Activated CD4-positive, alpha-beta T cell treated with anti-CD3 and anti-CD28 coated beads, Interleukin-2, Interleukin-4, amounts not matched to agents 100 ng/mL and 50 ng/mL, durations not matched to agents 16 hours and 8 hours (primary cell): ENCODE results near the gene PDF.
A peak's percentile ranks its signal among the peaks of the same experiment; 100 is the strongest.

Source experiments
- DNase-seq: peaks from one replicate; pipeline ENCODE4 v3.0.0-alpha.2; 2020; ENCODE audit warnings: low spot score

PDF gene

GRCh38 chr16:69339289-69340094, 9.1 kb upstream of the PDF start, which contains the start of the genes COG8 and NIP7:
Gene COG8 (minus strand): TSS chr16:69339564. CDS start chr16:69339552, 12 bp downstream.
Gene NIP7 (plus strand): TSS chr16:69339772. CDS start chr16:69339830, 58 bp downstream.
- peak; percentile 97 for DNase-seq

GRCh38 chr16:69338557-69339288, 8.3 kb upstream of the PDF start:
- peak; percentile 65 for DNase-seq

GRCh38 chr16:69334696-69335095, 4.3 kb upstream of the PDF start:
- no peak for DNase-seq

GRCh38 chr16:69329369-69330285, 761 bp downstream of the PDF start:
- DNase-seq, result peak; percentile 17

GRCh38 chr16:69328854-69329316, 1.5 kb downstream of the PDF start:
- DNase-seq, result peak; percentile 60

GRCh38 chr16:69327585-69328310, 2.6 kb downstream of the PDF start:
- DNase-seq, result no peak

GRCh38 chr16:69326172-69326873, 4.1 kb downstream of the PDF start:
- no peak for DNase-seq

GRCh38 chr16:69325784-69326171, 4.6 kb downstream of the PDF start:
- no peak for DNase-seq

GRCh38 chr16:69324585-69325253, 5.7 kb downstream of the PDF start:
- DNase-seq, result no peak

- no peak for DNase-seq
Observed at GRCh38 chr16:69324013-69324531, 6.3 kb downstream of the PDF start.

GRCh38 chr16:69323415-69323814, 7.0 kb downstream of the PDF start:
- DNase-seq, result no peak

- DNase-seq, result no peak
Observed at GRCh38 chr16:69322343-69322742, 8.0 kb downstream of the PDF start.

- no peak for DNase-seq
Observed at GRCh38 chr16:69321080-69321479, 9.3 kb downstream of the PDF start.

GRCh38 chr16:69320740-69321073, 9.7 kb downstream of the PDF start:
- no peak for DNase-seq

GRCh38 chr16:69319826-69320739, 10.3 kb downstream of the PDF start:
- no peak for DNase-seq

GRCh38 chr16:69319381-69319780, 11.0 kb downstream of the PDF start:
- DNase-seq, result no peak

- DNase-seq, result no peak
Observed at GRCh38 chr16:69318911-69319289, 11.5 kb downstream of the PDF start.

GRCh38 chr16:69318177-69318910, 12.0 kb downstream of the PDF start:
- DNase-seq, result no peak
